ENCODE data around the gene TPP1.

TPP1 gene

GRCh38 chr11:6576471-6577373 is 42.5 kb downstream of the TPP1 start:
- peak; percentile 31 for DNase-seq
- TF ChIP-seq CTCF (IDR thresholded peaks at IDR 0.05; ENCODE audit: low read depth, low read length), result no peak

GRCh38 chr11:6574816-6575715 is 44.2 kb downstream of the TPP1 start:
- Histone ChIP-seq H3K4me3 (ENCODE audit: low read depth, low read length) (no peak overlapping the region), H3K9me3 (no peaks in the 10 kb centered on the region), H3K4me1 (peaks cover 3% of the 10 kb centered on the region; the same call in 1 of the 2 replicates), H3K27me3 (no peaks in the 10 kb centered on the region), H3K36me3 (no peaks in the 10 kb centered on the region)
- no peak for TF ChIP-seq CTCF (IDR thresholded peaks at IDR 0.05; ENCODE audit: low read depth, low read length)
- DNase-seq, result no peak

More at GRCh38 chr11:6576471-6577373, 42.5 kb downstream of the TPP1 start:
- no peaks in the 10 kb centered on the region for H3K27me3 ChIP-seq
- no peaks in the 10 kb centered on the region for H3K36me3 ChIP-seq
- peaks cover 3% of the 10 kb centered on the region; the same call in 1 of the 2 replicates for H3K4me1 ChIP-seq
- H3K9me3 ChIP-seq, result no peaks in the 10 kb centered on the region
- no peak overlapping the region for H3K4me3 ChIP-seq (ENCODE audit: low read depth, low read length)

GRCh38 chr11:6572215-6572614 is 47.0 kb downstream of the TPP1 start:
- Histone ChIP-seq H3K27me3 (no peaks in the 10 kb centered on the region), H3K4me1 (peaks cover 6% of the 10 kb centered on the region), H3K9me3 (no peaks in the 10 kb centered on the region), H3K36me3 (no peaks in the 10 kb centered on the region), H3K4me3 (ENCODE audit: low read depth, low read length) (no peak overlapping the region)
- no peak for TF ChIP-seq CTCF (IDR thresholded peaks at IDR 0.05; ENCODE audit: low read depth, low read length)
- no peak for DNase-seq

- no peak for DNase-seq
- Histone ChIP-seq H3K4me1 (peaks cover 3% of the 10 kb centered on the region; the same call in 1 of the 2 replicates), H3K4me3 (ENCODE audit: low read depth, low read length) (no peak overlapping the region), H3K27me3 (no peaks in the 10 kb centered on the region), H3K9me3 (no peaks in the 10 kb centered on the region), H3K36me3 (no peaks in the 10 kb centered on the region)
- TF ChIP-seq CTCF (IDR thresholded peaks at IDR 0.05; ENCODE audit: low read depth, low read length), result no peak
Measured at GRCh38 chr11:6571434-6572008, 47.7 kb downstream of the TPP1 start.

GRCh38 chr11:6570691-6571427 is 48.4 kb downstream of the TPP1 start:
- no peak for DNase-seq
- Histone ChIP-seq H3K9me3 (no peaks in the 10 kb centered on the region), H3K4me1 (peaks cover 3% of the 10 kb centered on the region; the same call in 1 of the 2 replicates), H3K36me3 (no peaks in the 10 kb centered on the region), H3K4me3 (ENCODE audit: low read depth, low read length) (no peak overlapping the region), H3K27me3 (no peaks in the 10 kb centered on the region)
- no peak for TF ChIP-seq CTCF (IDR thresholded peaks at IDR 0.05; ENCODE audit: low read depth, low read length)

All from BE2C (cell line).